HG03097 (cell line): ENCODE data around the gene HELZ2.
"Not testable (repeated sequence)": the region's sequence is repeated elsewhere in the genome, so short reads cannot be mapped to it uniquely, and the experiment has no call there.

Experiments
- ATAC-seq: cut with Tn5 transposase; IDR thresholded peaks from one replicate; pipeline ENCODE4 v1.9.1; 2021; ENCODE audit not compliant: unreplicated experiment, low FRiP score

Gene HELZ2

GRCh38 chr20:63574156-63574828 is at the start of gene HELZ2:
Gene HELZ2 (minus strand): TSS chr20:63574239. CDS start chr20:63572385, 1,854 bp downstream.
- no peak for ATAC-seq

GRCh38 chr20:63622732-63623131 is 48.7 kb upstream of the HELZ2 start:
- no peak for ATAC-seq

GRCh38 chr20:63622096-63622495 is 48.1 kb upstream of the HELZ2 start:
- no peak for ATAC-seq

GRCh38 chr20:63620991-63621390 is 47.0 kb upstream of the HELZ2 start:
- ATAC-seq = no peak

GRCh38 chr20:63619505-63619904 is 45.5 kb upstream of the HELZ2 start:
- no peak for ATAC-seq

GRCh38 chr20:63619086-63619485 is 45.0 kb upstream of the HELZ2 start:
- ATAC-seq = no peak

- no peak for ATAC-seq
These were observed 44.4 kb upstream of the HELZ2 start for GRCh38 chr20:63618291-63618980.

GRCh38 chr20:63617876-63618265 is 43.8 kb upstream of the HELZ2 start:
- no peak for ATAC-seq

- no peak for ATAC-seq
These were observed 43.2 kb upstream of the HELZ2 start for GRCh38 chr20:63617092-63617875.

- not testable (repeated sequence) for ATAC-seq
These were observed 40.0 kb upstream of the HELZ2 start for GRCh38 chr20:63613863-63614594.

GRCh38 chr20:63612276-63612931 is 38.4 kb upstream of the HELZ2 start:
- ATAC-seq = no peak

GRCh38 chr20:63611646-63612045 is 37.6 kb upstream of the HELZ2 start:
- no peak for ATAC-seq

GRCh38 chr20:63610581-63611435 is 36.8 kb upstream of the HELZ2 start:
- ATAC-seq = no peak

- ATAC-seq = no peak
These were observed 32.6 kb upstream of the HELZ2 start for GRCh38 chr20:63606686-63607085.

GRCh38 chr20:63602321-63602720 is 28.3 kb upstream of the HELZ2 start:
- no peak for ATAC-seq

GRCh38 chr20:63601679-63602078 is 27.6 kb upstream of the HELZ2 start:
- ATAC-seq = not testable (repeated sequence)

- no peak for ATAC-seq
These were observed 25.5 kb upstream of the HELZ2 start for GRCh38 chr20:63599396-63600050.

GRCh38 chr20:63598479-63599395 is 24.7 kb upstream of the HELZ2 start:
- no peak for ATAC-seq
